Cerebellar cortex (tissue), 1 donor: ENCODE data around the gene MED26.
"Not testable (repeated sequence)": the region's sequence is repeated elsewhere in the genome, so short reads cannot be mapped to it uniquely, and the experiment has no call there.

Source experiments
- DNase-seq: peaks from one replicate; pipeline ENCODE4 v3.0.0-alpha.2; 2015; ENCODE audit warnings: low spot score

Gene MED26, protein sequence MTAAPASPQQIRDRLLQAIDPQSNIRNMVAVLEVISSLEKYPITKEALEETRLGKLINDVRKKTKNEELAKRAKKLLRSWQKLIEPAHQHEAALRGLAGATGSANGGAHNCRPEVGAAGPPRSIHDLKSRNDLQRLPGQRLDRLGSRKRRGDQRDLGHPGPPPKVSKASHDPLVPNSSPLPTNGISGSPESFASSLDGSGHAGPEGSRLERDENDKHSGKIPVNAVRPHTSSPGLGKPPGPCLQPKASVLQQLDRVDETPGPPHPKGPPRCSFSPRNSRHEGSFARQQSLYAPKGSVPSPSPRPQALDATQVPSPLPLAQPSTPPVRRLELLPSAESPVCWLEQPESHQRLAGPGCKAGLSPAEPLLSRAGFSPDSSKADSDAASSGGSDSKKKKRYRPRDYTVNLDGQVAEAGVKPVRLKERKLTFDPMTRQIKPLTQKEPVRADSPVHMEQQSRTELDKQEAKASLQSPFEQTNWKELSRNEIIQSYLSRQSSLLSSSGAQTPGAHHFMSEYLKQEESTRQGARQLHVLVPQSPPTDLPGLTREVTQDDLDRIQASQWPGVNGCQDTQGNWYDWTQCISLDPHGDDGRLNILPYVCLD

DNA sequence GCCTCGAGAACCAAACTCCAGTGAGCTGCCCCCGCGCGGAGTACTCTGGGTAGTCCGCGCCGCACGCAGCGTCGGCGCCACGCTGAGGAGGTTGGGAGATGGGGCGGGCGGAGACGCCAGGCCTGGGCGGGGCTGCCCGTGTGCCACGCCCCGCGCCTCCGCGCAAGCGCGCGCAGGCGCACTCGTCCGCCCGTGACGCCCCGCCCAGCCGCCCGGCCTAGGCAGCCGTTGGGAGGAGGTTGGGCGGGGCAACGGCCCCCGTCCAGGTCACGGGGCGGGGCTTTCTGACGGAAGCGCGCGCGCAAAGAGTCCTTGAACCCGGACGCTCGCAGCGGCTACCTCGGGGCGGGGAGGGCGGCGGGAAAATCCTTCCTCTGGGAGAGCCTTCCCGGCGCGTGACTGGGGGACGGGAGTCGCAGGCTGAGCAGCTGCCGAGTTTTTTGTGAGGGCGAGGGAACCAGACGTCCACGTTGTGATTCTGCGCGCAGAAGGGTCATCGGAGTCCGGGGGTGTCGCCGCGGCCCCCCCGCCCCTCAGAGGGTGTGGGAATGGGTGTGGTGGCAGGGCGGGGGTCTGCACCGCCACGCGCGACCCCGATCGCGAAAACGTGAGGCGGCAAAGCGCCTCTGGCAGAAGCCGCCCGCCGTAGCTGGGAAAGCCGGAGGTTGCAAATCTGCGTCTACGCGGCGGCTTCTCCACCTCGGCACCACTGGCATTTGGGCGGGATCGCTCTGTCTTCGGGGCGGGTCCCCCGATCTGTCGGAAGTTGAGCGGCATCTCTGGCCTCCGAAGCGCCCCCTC lies at the start of gene MED26:
TSS of gene MED26 (minus strand) at position 22 of the 801 bp plus-strand sequence. CDS start 261 bp downstream, outside the sequence.
- DNase-seq, result peak; percentile 94

DNA sequence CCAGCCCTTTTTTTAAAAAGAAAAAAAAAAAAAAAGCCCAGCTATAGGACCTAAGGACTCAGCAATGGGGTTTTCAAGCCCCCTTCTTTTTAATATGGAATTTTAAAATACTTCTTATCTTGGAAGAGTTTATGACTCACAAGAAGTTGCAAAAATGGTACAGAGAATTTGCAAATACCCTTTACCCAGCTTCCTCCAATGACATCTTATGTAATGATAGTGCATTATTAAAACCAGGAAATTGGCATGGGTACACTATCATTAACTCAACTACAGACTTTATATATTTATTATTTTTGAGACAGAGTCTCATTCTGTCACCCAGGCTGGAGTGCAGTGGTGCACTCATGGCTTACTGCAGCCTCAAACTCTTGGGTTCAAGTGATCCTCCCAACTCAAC lies 49.1 kb upstream of the MED26 start:
- no peak for DNase-seq

DNA sequence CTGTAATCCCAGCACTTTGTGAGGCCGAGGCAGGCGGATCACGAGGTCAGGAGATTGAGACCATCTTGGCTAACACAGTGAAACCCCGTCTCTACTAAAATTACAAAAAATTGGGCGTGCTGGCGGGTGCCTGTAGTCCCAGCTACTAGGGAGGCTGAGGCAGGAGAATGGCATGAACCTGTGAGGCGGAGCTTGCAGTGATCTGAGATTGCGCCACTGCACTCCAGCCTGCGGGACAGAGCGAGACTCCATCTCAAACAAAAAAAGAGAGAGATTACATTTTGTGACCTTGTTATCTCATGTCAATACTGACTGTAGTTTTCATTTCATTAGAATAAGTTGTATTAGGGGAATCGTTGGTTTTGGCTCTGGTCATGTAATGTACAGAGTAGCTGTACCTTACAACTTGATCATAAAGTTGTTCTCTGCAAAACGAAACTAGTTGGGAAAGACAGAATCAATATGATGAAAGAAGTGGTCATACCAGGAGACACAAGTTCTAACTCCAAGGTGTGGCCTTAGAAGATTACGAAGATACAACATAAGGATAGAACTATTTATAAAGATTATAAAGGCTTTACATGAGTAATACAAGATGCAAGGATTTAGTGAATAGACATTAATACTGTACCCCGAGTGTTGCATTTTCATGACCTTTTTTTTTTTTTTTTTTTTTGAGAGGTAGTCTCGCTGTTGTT lies 48.2 kb upstream of the MED26 start:
- DNase-seq, result no peak

DNA sequence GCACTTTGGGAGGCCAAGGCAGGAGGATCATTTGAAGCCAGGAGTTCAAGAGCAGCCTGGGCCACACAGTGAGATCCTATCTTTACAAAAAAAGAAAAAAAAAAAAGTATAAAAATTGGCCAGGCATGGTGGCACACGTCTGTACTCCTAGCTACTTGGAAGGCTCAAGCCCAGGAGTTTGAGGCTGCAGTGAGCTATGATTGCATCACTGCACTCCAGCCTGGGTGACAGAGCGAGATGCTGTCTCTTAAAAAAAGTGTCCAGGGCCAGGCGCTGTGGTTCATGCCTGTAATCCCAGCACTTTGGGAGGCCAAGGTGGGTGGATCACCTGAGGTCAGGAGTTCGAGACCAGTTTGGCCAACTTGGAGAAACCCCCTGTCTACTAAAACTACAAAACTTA lies 45.8 kb upstream of the MED26 start:
- not testable (repeated sequence) for DNase-seq

DNA sequence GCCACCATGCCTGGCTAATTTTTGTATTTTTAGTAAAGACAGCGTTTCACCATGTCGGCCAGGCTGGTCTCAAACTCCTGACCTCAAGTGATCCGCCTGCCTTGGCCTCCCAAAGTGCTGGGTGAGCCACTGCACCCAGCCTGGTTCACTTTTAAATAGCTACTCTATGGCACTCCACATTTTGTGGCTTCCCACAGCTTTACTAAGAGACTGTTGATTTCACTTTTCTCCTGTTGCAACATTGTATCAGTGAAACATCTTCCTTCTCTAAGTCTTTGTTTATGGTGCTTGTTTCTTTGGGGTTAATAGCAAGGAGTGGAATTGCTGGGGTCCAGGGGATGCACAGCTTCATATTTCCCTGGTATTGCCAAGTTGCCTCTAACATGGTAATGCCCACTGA lies 45.2 kb upstream of the MED26 start:
- DNase-seq, result no peak

DNA sequence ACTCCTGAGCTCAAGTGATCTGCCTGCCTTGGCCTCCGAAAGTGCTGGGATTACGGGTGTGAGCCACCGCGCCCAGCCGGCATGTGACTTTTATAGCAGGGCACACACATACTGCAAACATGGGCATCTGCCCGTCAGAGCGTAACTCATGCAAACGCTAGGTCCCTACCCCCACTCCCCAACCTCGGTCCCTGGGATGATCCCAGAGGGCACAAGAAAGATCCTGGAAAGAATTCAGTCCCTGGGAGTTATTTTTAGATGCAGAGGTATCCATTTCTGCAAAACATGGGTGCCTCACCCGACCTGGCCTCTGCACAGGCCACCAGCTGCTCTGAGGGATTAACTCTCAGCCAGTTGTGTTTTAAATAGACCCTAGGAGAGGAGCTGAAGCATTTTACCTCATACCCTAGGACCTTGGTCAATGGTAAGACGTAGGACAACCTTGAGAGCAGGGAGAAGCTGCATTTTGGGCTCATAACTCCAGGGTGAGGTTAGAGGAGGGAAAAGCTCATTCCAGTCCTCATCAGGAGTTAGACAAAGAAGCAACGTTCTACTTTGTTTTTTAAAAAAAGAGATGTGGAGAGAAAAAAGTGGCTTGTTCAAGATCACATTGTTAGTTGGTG lies 43.8 kb upstream of the MED26 start:
- no peak for DNase-seq

DNA sequence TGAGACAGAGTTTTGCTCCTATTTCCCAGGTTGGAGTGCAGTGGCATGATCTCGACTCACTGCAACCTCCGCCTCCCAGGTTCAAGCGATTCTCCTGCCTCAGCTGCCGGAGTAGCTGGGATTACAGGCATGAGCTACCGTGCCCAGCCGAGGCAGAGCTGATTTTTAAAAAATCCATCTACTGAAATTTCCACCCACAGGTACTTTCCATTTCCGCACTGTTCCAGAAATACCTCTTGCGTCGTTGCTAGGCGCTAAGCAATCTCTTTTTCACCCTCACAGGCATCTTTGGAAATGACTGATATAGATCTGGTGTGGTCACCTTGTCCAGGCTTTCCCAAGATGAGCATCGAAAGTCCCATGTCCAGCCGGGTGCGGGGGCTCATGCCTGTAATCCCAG lies 42.3 kb upstream of the MED26 start:
- no peak for DNase-seq

DNA sequence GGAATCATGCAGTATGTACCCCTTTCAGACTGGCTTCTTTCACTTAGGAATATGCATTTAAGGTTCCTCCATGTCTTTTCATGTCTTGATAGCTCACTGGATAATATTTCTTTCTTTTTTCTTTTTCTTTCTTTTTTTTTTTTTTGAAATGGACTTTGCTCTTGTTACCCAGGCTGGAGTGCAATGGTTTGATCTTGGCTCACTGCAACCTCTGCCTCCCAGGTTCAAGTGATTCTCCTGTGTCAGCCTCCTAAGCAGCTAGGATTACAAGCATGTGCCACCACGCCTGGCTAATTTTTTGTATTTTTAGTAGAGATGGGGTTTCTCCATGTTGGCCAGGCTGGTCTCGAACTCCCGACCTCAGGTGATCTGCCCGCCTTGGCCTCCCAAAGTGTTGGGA lies 40.7 kb upstream of the MED26 start:
- DNase-seq, result not testable (repeated sequence)

DNA sequence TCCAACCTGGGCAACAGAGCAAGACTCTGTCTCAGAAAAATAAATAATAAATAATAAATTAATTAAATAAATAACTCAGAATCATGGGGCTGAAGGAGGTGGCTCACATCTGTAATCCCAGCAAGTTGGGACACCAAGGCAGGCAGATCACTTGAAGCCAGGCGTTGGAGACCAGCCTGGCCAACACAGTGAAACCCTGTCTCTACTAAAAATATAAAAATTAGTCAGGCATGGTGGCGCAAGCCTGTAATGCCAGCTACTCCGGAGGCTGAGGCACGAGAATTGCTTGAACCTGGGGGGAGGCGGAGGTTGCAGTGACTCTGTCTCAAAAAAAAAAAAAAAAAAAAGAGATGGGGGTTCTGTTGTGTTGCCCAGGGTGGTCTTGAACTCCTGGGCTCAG lies 40.2 kb upstream of the MED26 start:
- no peak for DNase-seq

DNA sequence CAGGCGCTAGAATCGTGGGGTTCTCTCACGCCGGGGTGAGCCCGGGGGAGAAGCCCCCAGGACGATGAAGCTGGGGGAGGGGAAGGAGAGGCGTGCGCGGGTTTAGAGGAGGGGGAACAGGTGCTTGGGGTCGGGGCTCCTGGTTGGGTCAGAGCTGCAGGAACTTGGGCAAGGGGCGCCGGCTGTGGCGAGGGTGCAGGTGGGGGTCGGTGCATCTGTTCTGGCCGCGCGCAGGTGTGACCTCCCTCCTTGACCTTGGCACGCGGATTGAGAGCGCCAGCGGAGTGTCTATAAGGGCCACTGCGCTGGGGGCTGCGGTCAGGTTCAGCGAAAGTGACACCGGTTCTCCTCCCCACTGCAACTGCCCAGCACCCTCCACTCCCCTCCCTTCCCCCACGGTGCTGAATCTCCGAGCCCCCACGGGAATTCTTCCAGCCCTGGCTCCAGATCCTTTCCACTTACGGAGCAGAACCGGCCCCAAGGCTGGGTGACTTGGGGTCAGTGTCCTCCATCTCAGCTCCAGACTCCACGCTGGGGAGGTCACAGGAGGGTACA lies 33.6 kb upstream of the MED26 start:
- DNase-seq, result peak; percentile 17

DNA sequence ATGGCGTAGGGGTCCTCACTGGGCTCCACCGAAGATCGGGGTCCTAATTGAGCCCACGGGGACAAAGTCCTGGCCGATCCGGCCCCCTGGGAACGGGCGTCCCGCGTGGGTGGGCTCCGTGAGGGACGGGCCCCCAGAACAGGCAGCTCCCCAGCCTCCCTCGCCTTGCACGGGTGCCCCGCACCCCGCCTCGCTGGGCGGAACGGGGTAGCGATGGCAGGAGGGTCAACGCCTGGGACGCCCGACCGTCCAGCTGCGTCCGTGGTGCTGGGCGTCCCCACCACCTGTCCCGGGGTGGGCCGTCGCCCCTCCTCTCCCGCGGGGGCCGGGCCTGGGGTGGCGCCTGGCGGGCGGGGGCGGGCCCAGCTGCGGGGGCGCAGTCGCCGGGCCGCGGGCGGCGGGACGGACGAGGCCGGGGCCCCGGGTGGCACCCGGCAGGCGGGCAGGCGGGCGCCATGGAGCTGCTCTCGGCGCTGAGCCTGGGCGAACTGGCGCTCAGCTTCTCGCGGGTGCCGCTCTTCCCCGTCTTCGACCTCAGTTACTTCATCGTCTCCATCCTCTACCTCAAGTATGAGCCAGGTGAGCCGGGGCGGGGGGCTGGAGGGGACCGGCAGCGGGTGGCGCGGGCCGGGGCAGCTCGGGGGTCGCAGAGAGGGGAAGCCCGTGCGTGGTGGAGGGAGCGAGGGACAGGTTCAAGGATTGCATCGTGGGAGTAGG lies 32.9 kb upstream of the MED26 start, which contains the start of gene TMEM38A:
TSS of gene TMEM38A (plus strand) at position 377 of the 717 bp plus-strand sequence. CDS start at position 456, 79 bp downstream.
- DNase-seq, result no peak

DNA sequence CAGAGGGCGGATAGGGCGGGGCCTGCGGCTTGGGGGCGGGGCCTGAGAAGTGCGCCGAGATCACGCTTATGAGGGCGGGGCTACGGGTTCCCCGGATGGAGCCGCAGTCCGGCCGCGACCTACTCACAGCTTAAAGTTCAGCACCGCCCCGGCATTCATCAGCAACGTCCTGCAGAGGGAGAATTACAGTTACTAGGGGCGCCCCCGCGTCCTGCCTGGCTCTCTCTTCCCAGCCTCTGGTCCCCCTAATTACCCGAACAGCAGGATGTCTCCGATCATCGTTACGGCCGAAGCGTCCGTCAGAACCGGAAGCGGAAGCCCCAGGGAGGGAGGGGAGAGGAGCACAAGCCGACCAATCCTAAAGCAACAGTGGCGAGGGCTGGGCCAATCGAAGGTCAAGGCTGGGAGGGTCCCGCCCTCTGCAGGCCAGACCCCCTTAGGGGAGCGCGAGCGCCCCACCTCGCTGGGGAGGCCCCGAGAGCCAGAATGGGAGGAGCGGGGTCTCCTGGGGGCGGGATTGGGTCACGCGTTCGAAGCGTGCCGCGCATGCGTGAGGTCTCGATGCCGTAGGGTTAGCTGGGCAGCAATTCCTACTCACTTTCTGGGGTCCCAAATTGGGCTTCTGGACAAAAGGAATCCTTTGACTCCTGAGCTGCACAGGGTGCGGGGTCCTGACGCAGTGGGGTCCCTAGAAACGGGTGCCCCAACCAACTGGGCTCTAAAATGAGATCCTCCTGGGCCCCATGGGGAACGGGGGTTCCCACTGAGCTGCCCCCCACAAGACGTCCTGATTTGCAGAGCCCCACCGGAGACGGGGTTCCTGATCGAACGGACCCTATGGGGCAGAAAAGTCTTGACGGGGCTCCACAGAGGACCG lies 32.1 kb upstream of the MED26 start, which contains the start of gene SMIM7:
TSS of gene SMIM7 (minus strand) at position 313 of the 877 bp plus-strand sequence. CDS start at position 279, 34 bp downstream.
- peak; percentile 99 for DNase-seq

DNA sequence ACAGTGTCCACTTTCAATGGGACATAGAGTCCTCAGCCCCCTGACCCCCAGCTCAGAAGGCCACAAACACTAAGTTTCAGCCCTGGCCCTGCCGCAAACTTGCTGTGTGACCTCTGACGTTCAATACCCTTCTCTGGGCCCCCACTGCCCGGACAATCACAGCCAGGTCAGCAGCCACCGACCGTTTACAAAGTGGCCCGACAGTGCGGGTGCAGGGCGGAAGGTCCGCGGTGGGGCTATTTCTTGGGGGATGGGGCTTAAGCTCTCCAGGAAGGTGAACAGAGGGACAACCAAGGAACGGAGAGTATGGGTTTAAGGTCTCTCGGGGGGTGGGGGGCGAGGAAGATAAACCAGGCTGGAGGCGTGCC lies 31.4 kb upstream of the MED26 start:
- no peak for DNase-seq

DNA sequence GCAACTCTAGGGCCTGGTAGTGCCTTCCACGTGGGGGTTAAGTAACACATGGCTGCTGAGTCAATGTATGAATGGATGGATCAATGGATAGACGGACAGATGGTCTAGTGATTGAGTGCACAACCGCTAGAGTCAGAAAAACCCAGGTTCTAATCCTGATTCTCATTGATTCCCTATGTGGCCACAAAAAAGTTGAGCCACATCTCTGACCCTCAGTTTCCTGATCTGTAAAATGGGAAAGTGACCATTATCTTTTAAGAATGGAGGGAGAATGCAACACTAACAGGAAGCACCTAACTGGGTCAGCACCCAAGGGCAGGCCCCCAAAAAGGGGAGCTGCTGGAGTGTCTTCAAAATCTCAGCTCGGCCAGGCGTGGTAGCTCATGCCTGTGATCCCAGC lies 29.4 kb upstream of the MED26 start:
- no peak for DNase-seq

DNA sequence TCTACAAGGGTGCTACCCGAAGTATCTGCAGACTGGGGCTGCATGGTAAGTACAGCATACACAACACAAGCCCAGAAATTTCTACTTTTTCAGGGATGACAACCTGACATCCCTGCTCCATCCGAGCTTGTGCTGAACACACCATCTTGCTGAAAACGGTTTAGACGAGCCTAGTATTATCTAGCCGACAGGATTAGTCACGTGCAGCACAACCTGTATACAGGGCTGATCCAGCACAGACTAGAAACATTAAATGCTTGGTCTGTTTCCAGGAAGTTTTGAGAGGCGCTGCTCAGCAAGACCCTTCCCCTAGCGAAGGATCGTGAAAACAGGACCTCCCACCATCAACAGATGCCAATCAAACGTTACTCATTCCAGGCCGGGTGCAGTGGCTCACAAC lies 27.7 kb upstream of the MED26 start:
- DNase-seq, result no peak

DNA sequence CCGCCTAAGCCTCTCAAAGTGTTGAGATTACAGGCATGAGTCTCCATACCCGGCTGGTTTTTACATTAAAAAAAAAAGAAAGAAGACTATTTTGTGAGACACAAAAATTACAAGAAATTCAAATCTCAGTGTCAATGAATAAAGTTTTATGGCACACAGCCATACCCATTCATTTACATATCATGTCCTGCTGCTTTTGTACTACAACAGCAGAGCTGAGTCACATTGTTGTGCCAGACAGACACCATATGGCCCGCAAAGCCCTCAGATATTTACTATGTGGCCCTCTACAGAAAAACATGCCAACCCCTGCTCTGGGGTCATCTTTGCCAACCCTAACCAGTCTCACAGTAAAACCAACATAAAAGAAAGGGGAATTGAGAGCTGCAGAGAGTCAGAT lies 26.6 kb upstream of the MED26 start:
- no peak for DNase-seq

DNA sequence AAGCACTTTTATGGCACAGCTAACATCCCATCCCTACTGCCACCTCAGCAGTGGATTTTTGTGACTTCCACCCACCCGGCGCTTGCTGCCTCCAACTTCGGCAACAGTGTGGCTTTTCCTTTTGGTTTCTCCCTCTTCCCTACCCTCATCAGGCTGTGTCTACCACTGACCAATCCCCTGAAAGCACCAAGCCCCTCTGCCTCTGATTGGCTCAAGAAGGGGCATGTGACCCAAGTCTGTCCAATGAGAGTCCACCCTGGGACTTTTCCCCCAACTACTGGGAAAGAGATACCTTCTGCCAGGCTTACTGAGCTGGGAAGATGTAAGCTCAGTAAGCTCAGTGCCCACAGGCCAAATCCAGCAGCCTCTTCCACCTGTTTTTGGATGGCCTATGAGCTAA lies 26.1 kb upstream of the MED26 start:
- no peak for DNase-seq

DNA sequence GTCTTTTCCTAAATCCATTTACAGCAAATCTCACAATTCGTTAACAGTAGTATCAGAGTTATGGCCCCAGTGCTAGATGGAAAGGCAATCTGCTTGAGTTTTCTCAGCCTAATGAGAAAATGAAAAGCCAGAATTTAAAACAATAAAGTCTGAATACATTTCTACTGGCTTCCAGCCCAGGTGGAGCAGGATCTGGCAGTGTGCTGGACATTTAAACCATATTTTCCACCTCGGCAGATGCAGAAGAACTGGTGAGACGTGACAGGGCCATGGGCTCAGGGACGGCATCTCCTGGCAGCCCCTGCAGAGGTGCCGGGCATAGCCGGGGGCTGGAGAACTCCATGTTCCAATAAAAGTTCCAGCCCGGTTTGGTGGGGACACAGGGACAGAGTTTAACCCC lies 24.9 kb upstream of the MED26 start:
- no peak for DNase-seq

DNA sequence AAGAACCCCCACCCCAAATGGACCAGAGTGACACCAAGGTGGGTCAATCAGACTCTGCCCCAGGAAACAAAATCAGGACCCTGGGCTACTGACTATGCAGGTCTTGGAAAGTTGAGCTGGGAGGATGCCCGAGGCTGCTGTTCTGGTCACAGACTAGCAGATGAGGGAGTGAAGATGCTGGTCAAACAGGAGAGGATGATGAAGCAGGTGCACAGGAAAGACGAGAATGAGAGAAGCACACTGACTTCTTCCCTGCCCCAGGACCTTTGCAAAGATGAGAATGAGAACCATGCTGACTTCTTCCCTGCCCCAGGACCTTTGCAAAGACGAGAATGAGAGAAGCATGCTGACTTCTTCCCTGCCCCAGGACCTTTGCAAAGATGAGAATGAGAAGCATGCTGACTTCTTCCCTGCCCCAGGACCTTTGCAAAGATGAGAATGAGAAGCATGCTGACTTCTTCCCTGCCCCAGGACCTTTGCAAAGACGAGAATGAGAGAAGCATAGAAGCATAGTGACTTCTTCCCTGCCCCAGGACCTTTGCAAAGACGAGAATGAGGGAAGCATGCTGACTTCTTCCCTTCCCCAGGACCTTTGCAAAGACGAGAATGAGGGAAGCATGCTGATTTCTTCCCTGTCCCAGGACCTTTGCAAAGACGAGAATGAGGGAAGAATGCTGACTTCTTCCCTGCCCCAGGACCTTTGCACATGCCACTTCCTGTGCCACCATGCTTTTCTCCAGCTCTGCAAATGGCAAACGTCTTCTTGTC lies 23.6 kb upstream of the MED26 start:
- not testable (repeated sequence) for DNase-seq
